ENCODE results near the gene PBRM1. TPM values are rescaled to one million over a fixed set of nuclear protein-coding genes. Genes with fewer than 3 reads are reported as not detected.

The PBRM1 gene
- polyA plus RNA-seq, 3 donors = 26.1 to 72.9 (median 38.0) TPM

DNA sequence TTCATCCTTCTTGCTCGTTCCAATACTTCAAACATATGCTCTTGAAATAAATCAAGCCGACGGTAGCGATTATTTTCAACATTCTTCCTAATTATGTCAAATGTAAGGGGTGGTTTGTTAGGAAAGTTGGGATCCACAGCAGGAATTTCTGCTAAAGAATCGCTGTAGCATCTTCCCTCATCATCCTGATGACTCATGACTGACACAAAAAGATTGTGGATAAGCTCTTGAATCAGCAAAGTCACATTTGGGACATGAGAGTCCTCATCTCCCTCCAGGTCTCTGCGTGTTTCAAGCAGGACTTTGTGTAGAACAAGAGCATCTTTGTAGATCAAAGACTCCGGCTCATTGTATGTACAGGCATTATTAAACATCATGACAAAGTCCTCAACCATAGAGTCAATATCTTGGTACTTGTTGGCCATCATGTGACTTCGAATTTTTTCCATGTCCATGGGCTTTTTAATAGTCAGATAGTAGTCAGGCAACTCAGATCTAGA is 76.3 kb downstream of the PBRM1 start:
- Mint-ChIP-seq H3K27ac (no peak overlapping the region), H3K9me3 (peaks cover 0 to 3% (median 0%) of the 10 kb centered on the region in 7 donors), H3K27me3 (ENCODE audit: low read depth in 3 of 3) (no peaks in the 10 kb centered on the region), H3K4me3 (no peak overlapping the region), H3K4me1 (peaks cover 1% of the 10 kb centered on the region), H3K36me3 (peaks cover 74 to 94% of the 10 kb centered on the region in 2 donors)
- H3K9ac ChIP-seq (ENCODE audit: insufficient read depth, low read length, poor library complexity, severe bottlenecking) = no peak overlapping the region
- H3K4me2 ChIP-seq (replicated peaks; ENCODE audit: extremely low read depth, low read length, poor library complexity, severe bottlenecking) = no peak overlapping the region
- H2AFZ ChIP-seq (ENCODE audit: insufficient read depth, low read depth, low read length, poor library complexity, severe bottlenecking) = no peak overlapping the region
- intact Hi-C loops (cut with micrococcal nuclease) = no loop called here
- no peaks in the 10 kb centered on the region for H3K4me1 ChIP-seq (ENCODE audit: control insufficient read depth in 1 of 2, insufficient read depth in 2 of 2, low read length in 2 of 2)
- no CpG with 5 or more reads among the region's 8 CpGs for WGBS (ENCODE audit: insufficient coverage)
- peaks cover 27% of the 10 kb centered on the region for H4K20me1 ChIP-seq (ENCODE audit: insufficient read depth, low read length)
- TF ChIP-seq, protein P1, sequence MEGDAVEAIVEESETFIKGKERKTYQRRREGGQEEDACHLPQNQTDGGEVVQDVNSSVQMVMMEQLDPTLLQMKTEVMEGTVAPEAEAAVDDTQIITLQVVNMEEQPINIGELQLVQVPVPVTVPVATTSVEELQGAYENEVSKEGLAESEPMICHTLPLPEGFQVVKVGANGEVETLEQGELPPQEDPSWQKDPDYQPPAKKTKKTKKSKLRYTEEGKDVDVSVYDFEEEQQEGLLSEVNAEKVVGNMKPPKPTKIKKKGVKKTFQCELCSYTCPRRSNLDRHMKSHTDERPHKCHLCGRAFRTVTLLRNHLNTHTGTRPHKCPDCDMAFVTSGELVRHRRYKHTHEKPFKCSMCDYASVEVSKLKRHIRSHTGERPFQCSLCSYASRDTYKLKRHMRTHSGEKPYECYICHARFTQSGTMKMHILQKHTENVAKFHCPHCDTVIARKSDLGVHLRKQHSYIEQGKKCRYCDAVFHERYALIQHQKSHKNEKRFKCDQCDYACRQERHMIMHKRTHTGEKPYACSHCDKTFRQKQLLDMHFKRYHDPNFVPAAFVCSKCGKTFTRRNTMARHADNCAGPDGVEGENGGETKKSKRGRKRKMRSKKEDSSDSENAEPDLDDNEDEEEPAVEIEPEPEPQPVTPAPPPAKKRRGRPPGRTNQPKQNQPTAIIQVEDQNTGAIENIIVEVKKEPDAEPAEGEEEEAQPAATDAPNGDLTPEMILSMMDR (IDR thresholded peaks at IDR 0.05) = no peak
- H3K79me2 ChIP-seq (ENCODE audit: insufficient read depth, low read length) = peaks cover 17% of the 10 kb centered on the region
- H3K27ac ChIP-seq (ENCODE audit: low read depth in 1 of 2, low read length in 2 of 2) = no peak overlapping the region
- no peaks in the 10 kb centered on the region for H3K27me3 ChIP-seq (ENCODE audit: control insufficient read depth in 2 of 2, insufficient read depth in 2 of 2, low read length in 2 of 2)
- no peak for DNase-seq
- H3K4me3 ChIP-seq (replicated peaks in 1 of 3; ENCODE audit: low read depth in 2 of 3, low read length in 3 of 3) = no peak overlapping the region
- no peaks in the 10 kb centered on the region for H3K9me3 ChIP-seq (replicated peaks in 1 of 2; ENCODE audit: control insufficient read depth in 1 of 2, insufficient read depth in 1 of 2, low read length in 2 of 2)
- peaks cover 88 to 98% of the 10 kb centered on the region in 2 donors for H3K36me3 ChIP-seq (replicated peaks in 1 of 2; ENCODE audit: control insufficient read depth in 1 of 2, insufficient read depth in 2 of 2, low read length in 2 of 2)

DNA sequence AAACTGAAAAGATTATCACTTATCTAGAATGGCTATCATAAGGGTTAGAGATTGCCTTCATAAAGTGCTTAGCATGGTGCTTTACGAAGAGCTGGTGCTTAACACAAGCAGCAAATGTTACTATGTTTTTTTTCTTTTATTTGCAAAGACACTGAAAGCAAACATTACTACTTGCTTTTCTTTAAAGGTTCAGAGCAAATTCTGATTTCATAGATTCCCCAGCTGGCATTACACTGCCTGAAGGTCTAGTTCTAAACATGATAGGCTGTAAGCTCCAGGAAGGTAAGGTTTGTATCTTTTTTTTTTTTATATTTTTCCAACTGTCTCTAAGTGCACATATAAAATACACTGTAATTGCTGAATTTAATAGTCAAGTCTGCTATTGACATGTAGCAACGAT is 77.4 kb downstream of the PBRM1 start:
- H3K79me2 ChIP-seq (ENCODE audit: insufficient read depth, low read length) = peaks cover 17% of the 10 kb centered on the region
- Mint-ChIP-seq H3K27ac (no peak overlapping the region), H3K4me1 (peaks cover 1% of the 10 kb centered on the region), H3K9me3 (peaks cover 0 to 2% (median 0%) of the 10 kb centered on the region in 7 donors), H3K27me3 (ENCODE audit: low read depth in 3 of 3) (no peaks in the 10 kb centered on the region), H3K4me3 (no peak overlapping the region), H3K36me3 (peaks cover 78 to 94% of the 10 kb centered on the region in 2 donors)
- H3K4me3 ChIP-seq (replicated peaks in 1 of 3; ENCODE audit: low read depth in 2 of 3, low read length in 3 of 3) = no peak overlapping the region
- peaks cover 87 to 98% of the 10 kb centered on the region in 2 donors for H3K36me3 ChIP-seq (replicated peaks in 1 of 2; ENCODE audit: control insufficient read depth in 1 of 2, insufficient read depth in 2 of 2, low read length in 2 of 2)
- TF ChIP-seq, protein P1 (IDR thresholded peaks at IDR 0.05) = no peak
- H4K20me1 ChIP-seq (ENCODE audit: insufficient read depth, low read length) = peaks cover 35% of the 10 kb centered on the region
- no peaks in the 10 kb centered on the region for H3K4me1 ChIP-seq (ENCODE audit: control insufficient read depth in 1 of 2, insufficient read depth in 2 of 2, low read length in 2 of 2)
- intact Hi-C loops (cut with micrococcal nuclease) = no loop called here
- no peak overlapping the region for H3K27ac ChIP-seq (ENCODE audit: low read depth in 1 of 2, low read length in 2 of 2)
- H3K27me3 ChIP-seq (ENCODE audit: control insufficient read depth in 2 of 2, insufficient read depth in 2 of 2, low read length in 2 of 2) = no peaks in the 10 kb centered on the region
- no CpG with 5 or more reads among the region's 2 CpGs for WGBS (ENCODE audit: insufficient coverage)
- no peak overlapping the region for H2AFZ ChIP-seq (ENCODE audit: insufficient read depth, low read depth, low read length, poor library complexity, severe bottlenecking)
- H3K4me2 ChIP-seq (replicated peaks; ENCODE audit: extremely low read depth, low read length, poor library complexity, severe bottlenecking) = no peak overlapping the region
- H3K9me3 ChIP-seq (replicated peaks in 1 of 2; ENCODE audit: control insufficient read depth in 1 of 2, insufficient read depth in 1 of 2, low read length in 2 of 2) = no peaks in the 10 kb centered on the region
- H3K9ac ChIP-seq (ENCODE audit: insufficient read depth, low read length, poor library complexity, severe bottlenecking) = no peak overlapping the region
- no peak for DNase-seq
